Panc1 (cell line): ENCODE data around the gene GLOD4. TPM values are rescaled to one million over a fixed set of nuclear protein-coding genes. Genes with fewer than 3 reads are reported as not detected.

Experiments used
- ATAC-seq: fragments of 200-7000 bp; cut with Tn5 transposase; 2 replicates; pipeline ENCODE4 v1.9.1; 2020; ENCODE audit warnings: mild to moderate bottlenecking, moderate library complexity
- BruUV-seq: library from RNA; stranded (reverse); fragments of 400-500 nt; replicated peaks from 2 replicates; lab custom pipeline; 2021; lab: Mats Ljungman, UMichigan
- CTCF ChIA-PET: fragments of 300-600 bp; sonication (Branson Sonifier 250); formaldehyde crosslinking; loops from one replicate; lab custom pipeline; 2022; ENCODE audit warnings: antibody characterized with exemption; lab: Charles Lee
- POLR2A ChIA-PET: fragments of 300-600 bp; sonication (Branson Sonifier 250); formaldehyde crosslinking; loops from one replicate; lab custom pipeline; 2022; ENCODE audit warnings: antibody characterized with exemption; lab: Charles Lee
- DNase-seq: peaks from one replicate; pipeline ENCODE4 v3.0.0-alpha.2; 2010; ENCODE audit warnings: low read depth, low spot score
- H3K27ac ChIP-seq: 2 replicates; pipeline ENCODE4 v1.5.1; 2011; ENCODE audit warnings: mild to moderate bottlenecking, low read length, inconsistent platforms
- H3K27me3 ChIP-seq: fragments of 200-500 bp; sonication (Bioruptor generic); 2 replicates; pipeline ENCODE4 v1.6.0; 2014; ENCODE audit warnings: low read length, inconsistent platforms; ENCODE audit not compliant: control insufficient read depth, insufficient read depth
- H3K36me3 ChIP-seq: fragments of 200-500 bp; sonication (Bioruptor generic); 2 replicates; pipeline ENCODE4 v1.5.1; 2014; ENCODE audit warnings: inconsistent platforms, mild to moderate bottlenecking, low read length, moderate library complexity; ENCODE audit not compliant: control insufficient read depth, insufficient read depth
- H3K4me1 ChIP-seq: 2 replicates; pipeline ENCODE4 v1.5.1; 2011; ENCODE audit warnings: inconsistent platforms, mild to moderate bottlenecking, low read length, moderate library complexity; ENCODE audit not compliant: control insufficient read depth, insufficient read depth
- H3K4me3 ChIP-seq, 2 experiments: 2 replicates each; pipeline ENCODE4 v1.5.1; 2011 to 2012; ENCODE audit warnings: low read depth in 2 of 2, low read length in 2 of 2, mild to moderate bottlenecking in 2 of 2, inconsistent platforms in 1 of 2, moderate library complexity in 1 of 2
- H3K9me3 ChIP-seq: fragments of 200-500 bp; sonication (Bioruptor generic); 2 replicates; pipeline ENCODE4 v1.5.1; 2014; ENCODE audit warnings: low read depth, mild to moderate bottlenecking, inconsistent platforms, low read length, moderate library complexity; ENCODE audit not compliant: control insufficient read depth, insufficient read depth
- CTCF ChIP-seq: fragments of 450-650 bp; IDR thresholded peaks from 2 replicates; pipeline ENCODE4 v1.5.1; 2017; ENCODE audit warnings: mild to moderate bottlenecking
- POLR2AphosphoS5 ChIP-seq: IDR thresholded peaks from 2 replicates; pipeline ENCODE4 v1.6.1; 2012; ENCODE audit warnings: mild to moderate bottlenecking, low read depth, low read length, moderate library complexity
- REST ChIP-seq, 2 experiments: IDR thresholded peaks; 2 replicates each; pipeline ENCODE4 v1.6.1; 2011 to 2012; ENCODE audit warnings: low read depth in 2 of 2, control low read depth in 1 of 2, low read length in 1 of 2, mild to moderate bottlenecking in 1 of 2, moderate library complexity in 1 of 2; ENCODE audit not compliant: insufficient read depth in 1 of 2
- SIN3A ChIP-seq: IDR thresholded peaks from 2 replicates; pipeline ENCODE4 v1.6.1; 2012; ENCODE audit warnings: low read depth, mild to moderate bottlenecking, low read length, moderate library complexity, borderline replicate concordance; ENCODE audit not compliant: insufficient read depth
- TCF7L2 ChIP-seq: IDR thresholded peaks from 2 replicates; pipeline ENCODE4 v1.6.1; 2011; ENCODE audit warnings: mild to moderate bottlenecking, low read depth, low read length, inconsistent platforms
- in situ Hi-C: cut with HindIII; loops from 2 replicates; pipeline ENCODE4 v1.10.0; 2016; ENCODE audit warnings: low sequenced_read_pairs, low pct_unique_long_range_greater_than_20kb
- intact Hi-C: fragments of 100-400 bp; cut with micrococcal nuclease; formaldehyde crosslinking; loops from one replicate; pipeline ENCODE4 v1.10.0; 2022; ENCODE audit not compliant: unreplicated experiment
- total RNA-seq: library from RNA; stranded (reverse); gene quantifications from one replicate; pipeline ENCODE4 v1.2.1, GENCODE V29; 2021; ENCODE audit not compliant: unreplicated experiment

The GLOD4 gene
- total RNA-seq, 1 experiment from 2014 or later: 57.8 TPM

- ChIA-PET CTCF (no interaction called here), POLR2A (no interaction called here)
- BruUV-seq: no TSS peak
Observed at GRCh38 chr17:802901-803881, 21.1 kb upstream of the GLOD4 start.

More at GRCh38 chr17:802901-803881, 21.1 kb upstream of the GLOD4 start:
- Histone ChIP-seq H3K36me3 (no peaks in the 10 kb centered on the region; the same call in 1 of the 2 replicates), H3K4me3 (no peak overlapping the region), H3K9me3 (no peaks in the 10 kb centered on the region), H3K27me3 (no peaks in the 10 kb centered on the region), H3K27ac (no peak overlapping the region), H3K4me1 (no peaks in the 10 kb centered on the region; the same call in 1 of the 2 replicates)
- intact Hi-C loops: no loop called here
- ATAC-seq (no peak), DNase-seq (no peak)
- in situ Hi-C loops: no loop called here
- TF ChIP-seq POLR2AphosphoS5 (no peak), SIN3A (no peak), TCF7L2 (no peak), CTCF (no peak), REST (IDR thresholded peaks at IDR 0.05; ENCODE audit: insufficient read depth in 1 of 2, low read depth in 2 of 2, low read length in 1 of 2) (no peak)
